Measurements from ENCODE around the gene MYO9A.
A peak's percentile ranks its signal among the peaks of the same experiment; 100 is the strongest.
"Not testable (repeated sequence)": the region's sequence is repeated elsewhere in the genome, so short reads cannot be mapped to it uniquely, and the experiment has no call there.

MYO9A gene

DNA sequence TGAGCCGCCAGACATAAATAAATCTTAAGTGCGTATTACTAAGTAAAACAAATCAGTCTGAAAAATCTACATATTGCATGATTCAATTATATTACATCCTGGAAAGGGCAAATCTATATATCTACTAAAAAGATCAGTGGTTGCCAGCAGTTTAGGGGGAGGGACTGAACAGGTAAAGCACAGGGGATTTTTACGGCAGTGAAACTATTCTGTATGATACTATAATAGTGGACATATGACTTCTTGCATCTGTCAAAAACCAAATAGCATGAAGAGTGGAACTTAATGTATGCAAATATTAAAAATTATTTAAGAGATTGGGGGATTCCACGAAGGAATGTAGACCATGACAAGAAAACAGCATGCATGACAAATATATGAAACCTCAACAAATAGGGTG, 111.6 kb downstream of the MYO9A start:
- TF ChIP-seq, protein P1, sequence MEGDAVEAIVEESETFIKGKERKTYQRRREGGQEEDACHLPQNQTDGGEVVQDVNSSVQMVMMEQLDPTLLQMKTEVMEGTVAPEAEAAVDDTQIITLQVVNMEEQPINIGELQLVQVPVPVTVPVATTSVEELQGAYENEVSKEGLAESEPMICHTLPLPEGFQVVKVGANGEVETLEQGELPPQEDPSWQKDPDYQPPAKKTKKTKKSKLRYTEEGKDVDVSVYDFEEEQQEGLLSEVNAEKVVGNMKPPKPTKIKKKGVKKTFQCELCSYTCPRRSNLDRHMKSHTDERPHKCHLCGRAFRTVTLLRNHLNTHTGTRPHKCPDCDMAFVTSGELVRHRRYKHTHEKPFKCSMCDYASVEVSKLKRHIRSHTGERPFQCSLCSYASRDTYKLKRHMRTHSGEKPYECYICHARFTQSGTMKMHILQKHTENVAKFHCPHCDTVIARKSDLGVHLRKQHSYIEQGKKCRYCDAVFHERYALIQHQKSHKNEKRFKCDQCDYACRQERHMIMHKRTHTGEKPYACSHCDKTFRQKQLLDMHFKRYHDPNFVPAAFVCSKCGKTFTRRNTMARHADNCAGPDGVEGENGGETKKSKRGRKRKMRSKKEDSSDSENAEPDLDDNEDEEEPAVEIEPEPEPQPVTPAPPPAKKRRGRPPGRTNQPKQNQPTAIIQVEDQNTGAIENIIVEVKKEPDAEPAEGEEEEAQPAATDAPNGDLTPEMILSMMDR (IDR thresholded peaks at IDR 0.05; ENCODE audit: low read length, missing control alignments): no peak
- no peak overlapping the region for H3K4me3 ChIP-seq (replicated peaks; ENCODE audit: low read depth, low read length)
- no peak for DNase-seq (ENCODE audit: low read depth)

DNA sequence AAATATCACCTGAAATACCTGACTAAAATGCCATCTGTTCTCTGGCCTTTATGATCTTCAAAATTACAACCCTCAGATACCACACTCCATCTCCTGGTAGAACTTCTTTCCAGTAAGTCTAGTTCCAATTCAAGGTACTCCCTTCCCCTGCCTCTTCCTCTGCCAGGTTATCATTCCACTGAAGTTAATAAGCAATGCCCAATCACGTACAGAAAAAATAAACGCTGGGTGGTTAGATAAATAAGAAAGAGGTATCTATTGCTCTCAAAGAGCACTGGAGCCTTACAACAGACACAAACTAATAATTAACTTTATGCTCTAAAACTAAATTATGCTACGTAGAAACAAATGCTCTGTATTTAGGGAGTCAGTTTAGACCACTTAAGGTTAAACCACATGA, 112.5 kb downstream of the MYO9A start:
- H3K4me3 ChIP-seq (replicated peaks; ENCODE audit: low read depth, low read length): no peak overlapping the region
- TF ChIP-seq, protein P1 (IDR thresholded peaks at IDR 0.05; ENCODE audit: low read length, missing control alignments): no peak
- no peak for DNase-seq (ENCODE audit: low read depth)

DNA sequence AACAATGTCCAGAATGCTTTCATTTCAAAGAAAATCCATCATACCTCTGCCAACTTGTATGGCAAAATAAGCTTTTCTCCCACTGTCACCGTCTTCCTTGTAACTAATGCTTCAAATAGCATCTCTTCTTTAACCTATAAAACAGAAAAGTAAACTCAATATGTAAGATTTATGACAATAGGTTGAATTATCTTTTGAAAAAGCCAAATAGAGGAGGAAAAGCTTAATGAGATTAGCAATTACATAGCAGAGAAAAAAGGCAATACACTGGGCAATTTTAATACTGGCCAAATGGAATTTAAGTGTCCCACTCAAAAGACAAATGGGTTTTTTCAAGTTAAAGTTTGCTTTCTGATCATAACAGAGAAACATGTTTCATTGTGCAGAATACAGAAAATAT, 118.1 kb downstream of the MYO9A start:
- H3K4me3 ChIP-seq (replicated peaks; ENCODE audit: low read depth, low read length): no peak overlapping the region
- no peak for DNase-seq (ENCODE audit: low read depth)
- TF ChIP-seq, protein P1 (IDR thresholded peaks at IDR 0.05; ENCODE audit: low read length, missing control alignments): no peak

DNA sequence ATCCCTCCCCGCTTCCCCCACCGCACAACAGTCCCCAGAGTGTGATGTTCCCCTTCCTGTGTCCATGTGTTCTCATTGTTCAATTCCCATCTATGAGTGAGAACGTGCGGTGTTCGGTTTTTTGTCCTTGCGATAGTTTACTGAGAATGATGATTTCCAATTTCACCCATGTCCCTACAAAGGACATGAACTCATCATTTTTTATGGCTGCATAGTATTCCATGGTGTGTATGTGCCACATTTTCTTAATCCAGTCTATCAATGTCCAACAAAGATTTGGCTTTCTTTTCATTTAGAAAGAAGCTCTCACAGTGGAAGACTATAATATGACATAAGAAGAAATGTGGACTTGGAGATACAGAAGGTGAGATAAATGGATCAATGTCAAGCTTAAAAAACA, 119.2 kb downstream of the MYO9A start:
- not testable (repeated sequence) for DNase-seq (ENCODE audit: low read depth); H3K4me3 ChIP-seq (replicated peaks; ENCODE audit: low read depth, low read length)

DNA sequence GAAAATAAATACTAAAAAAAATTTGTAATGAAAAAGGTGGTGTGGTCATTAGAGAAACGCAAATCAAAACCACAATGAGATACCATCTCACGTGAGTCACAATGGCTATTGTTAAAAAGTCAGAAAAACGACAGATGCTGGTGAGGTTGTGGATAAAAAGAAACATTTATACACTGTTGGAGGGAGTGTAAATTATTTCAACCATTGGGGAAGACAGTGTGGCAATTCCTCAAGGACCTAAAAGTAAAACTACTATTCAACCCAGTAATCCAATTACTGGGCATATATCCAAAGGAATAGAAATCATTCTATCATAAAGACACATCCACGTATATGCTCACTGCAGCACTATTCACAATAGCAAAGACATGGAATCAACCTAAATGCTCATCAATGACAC, 120.3 kb downstream of the MYO9A start:
- DNase-seq (ENCODE audit: low read depth): peak; percentile 49

DNA sequence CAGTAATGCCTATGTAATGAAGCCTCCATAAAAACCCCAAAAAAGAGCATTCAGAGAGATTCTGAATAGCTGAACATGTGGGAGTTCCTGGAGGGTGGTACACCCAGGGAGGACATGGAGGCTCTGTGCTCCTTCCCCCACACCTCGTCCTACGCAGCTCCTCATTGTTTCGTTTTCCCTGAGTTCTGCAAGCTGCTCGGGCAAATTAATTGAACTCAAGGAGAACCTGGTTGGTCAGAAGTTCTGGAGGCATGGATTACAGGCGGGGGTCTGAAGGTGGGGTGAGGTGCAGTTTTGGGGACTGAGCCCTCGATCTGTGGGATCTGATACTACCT, 142.2 kb downstream of the MYO9A start:
- DNase-seq (ENCODE audit: low read depth): no peak
- TF ChIP-seq, protein P1 (IDR thresholded peaks at IDR 0.05; ENCODE audit: low read length, missing control alignments): no peak
- no peak overlapping the region for H3K4me3 ChIP-seq (replicated peaks; ENCODE audit: low read depth, low read length)

More for the DNA sequence above, 120.3 kb downstream of the MYO9A start:
- TF ChIP-seq, protein P1 (IDR thresholded peaks at IDR 0.05; ENCODE audit: low read length, missing control alignments): no peak
- no peak overlapping the region for H3K4me3 ChIP-seq (replicated peaks; ENCODE audit: low read depth, low read length)

DNA sequence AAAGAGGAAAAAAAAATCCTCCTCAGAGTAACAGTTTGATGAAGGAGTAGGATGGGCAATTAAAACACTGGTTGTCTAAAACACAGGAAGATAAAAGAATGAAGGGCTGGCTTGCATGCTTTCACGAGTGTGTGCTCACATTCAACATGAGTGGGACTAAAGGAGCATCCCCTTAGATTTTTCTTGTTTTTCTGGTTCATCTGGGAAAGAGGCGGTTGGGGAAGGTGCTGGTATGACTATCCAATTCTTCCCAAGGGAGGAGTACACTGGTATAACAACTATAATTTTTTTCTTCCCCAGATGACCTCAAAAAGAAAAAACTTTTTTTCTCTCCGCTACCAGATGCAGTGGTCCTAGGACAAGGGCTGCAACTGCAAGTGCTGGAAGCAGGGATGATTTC, 143.7 kb downstream of the MYO9A start:
- DNase-seq (ENCODE audit: low read depth): no peak
- TF ChIP-seq, protein P1 (IDR thresholded peaks at IDR 0.05; ENCODE audit: low read length, missing control alignments): no peak
- H3K4me3 ChIP-seq (replicated peaks; ENCODE audit: low read depth, low read length): no peak overlapping the region

DNA sequence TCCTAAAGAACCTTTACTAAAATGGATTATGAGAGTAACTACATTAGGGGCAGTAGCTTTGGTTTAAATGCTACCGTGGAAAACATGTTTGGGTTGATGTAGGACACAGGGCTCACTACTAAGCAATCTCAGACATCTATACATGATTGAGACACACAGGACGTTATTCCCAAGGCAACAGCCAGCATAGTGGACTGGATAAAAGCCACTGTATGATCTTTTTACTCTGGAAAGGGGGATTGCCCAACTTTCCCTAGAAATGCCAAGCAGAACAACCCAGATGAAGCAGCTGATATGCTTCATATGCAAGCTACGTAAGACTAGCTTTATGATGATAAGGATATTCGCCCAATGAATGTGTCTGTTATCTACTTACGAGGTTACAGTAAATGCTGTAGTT, 144.6 kb downstream of the MYO9A start:
- TF ChIP-seq, protein P1 (IDR thresholded peaks at IDR 0.05; ENCODE audit: low read length, missing control alignments): no peak
- H3K4me3 ChIP-seq (replicated peaks; ENCODE audit: low read depth, low read length): no peak overlapping the region
- DNase-seq (ENCODE audit: low read depth): no peak

Measured in fibroblast of pulmonary artery (primary cell).